GM19043 (cell line): ENCODE measurements around the gene GFPT1.
A peak's percentile ranks its signal among the peaks of the same experiment; 100 is the strongest.
"Not testable (repeated sequence)": the region's sequence is repeated elsewhere in the genome, so short reads cannot be mapped to it uniquely, and the experiment has no call there.

Experiments used
- ATAC-seq: cut with Tn5 transposase; IDR thresholded peaks from one replicate; pipeline ENCODE4 v1.9.1; 2021; ENCODE audit warnings: low read depth; ENCODE audit not compliant: unreplicated experiment

GFPT1 gene

GRCh38 chr2:69386789-69387734 lies at the start of gene GFPT1:
GFPT1 (minus strand) TSS chr2:69387227; CDS start chr2:69387071, 156 bp downstream.
- ATAC-seq = peak; percentile 78

- peak; percentile 12 for ATAC-seq
Observed at GRCh38 chr2:69436596-69436937, 49.5 kb upstream of the GFPT1 start.

DNA sequence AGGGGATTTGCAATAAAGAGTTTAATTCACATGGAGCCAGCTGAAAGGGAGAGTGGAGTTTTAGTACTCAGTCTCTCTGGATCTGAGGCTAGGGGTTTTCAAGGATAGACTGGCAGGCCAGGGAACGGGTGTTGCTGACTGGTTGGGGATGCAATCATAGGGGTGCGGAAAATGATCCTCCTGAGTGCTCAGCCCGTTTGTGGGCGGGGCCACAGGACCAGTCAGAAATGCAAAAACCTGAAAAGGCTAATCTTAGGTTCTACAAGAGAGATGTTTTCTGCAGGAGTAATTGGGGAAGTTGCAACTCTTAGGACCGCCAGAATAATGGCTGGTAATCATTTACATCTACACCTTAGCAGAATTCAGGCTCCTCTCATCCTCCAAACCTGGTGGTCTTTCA lies 47.7 kb upstream of the GFPT1 start:
- no peak for ATAC-seq

DNA sequence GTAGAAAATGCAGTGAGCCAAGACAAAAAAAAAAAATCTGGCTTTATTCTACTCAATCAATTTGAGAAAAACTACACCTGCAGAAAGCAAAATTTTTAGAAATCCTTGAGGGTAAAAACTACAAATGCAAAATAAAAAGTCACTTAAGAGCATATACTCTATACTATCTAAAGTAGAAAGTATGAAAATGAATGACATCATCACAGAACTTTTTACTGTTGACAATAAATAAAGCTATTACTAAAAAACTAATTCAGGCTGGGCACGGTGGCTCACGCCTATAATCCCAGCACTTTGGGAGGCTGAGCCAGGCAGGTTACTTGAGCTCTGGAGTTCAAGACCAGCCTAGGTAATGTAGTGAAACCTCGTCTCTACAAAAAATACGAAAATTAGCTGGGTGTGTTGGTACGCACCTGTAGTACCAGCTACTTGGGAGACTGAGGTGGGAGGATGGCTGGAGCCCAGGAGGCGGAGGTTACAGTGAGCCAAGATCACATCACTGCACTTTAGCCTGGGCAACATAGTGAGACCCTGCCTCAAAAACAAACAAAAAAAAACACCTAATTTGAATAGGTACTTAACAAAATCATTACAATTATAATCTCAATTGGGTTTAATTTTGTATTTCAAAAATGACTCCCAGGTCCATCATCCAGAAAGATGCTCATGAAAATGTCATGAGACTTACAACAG lies 42.6 kb upstream of the GFPT1 start:
- ATAC-seq = no peak

- ATAC-seq = no peak
Observed at GRCh38 chr2:69428981-69429380, 42.0 kb upstream of the GFPT1 start.

- ATAC-seq = no peak
Observed at GRCh38 chr2:69424419-69424818, 37.4 kb upstream of the GFPT1 start.

- no peak for ATAC-seq
Observed at GRCh38 chr2:69422198-69422597, 35.2 kb upstream of the GFPT1 start.

- not testable (repeated sequence) for ATAC-seq
Observed at GRCh38 chr2:69419111-69419510, 32.1 kb upstream of the GFPT1 start.

DNA sequence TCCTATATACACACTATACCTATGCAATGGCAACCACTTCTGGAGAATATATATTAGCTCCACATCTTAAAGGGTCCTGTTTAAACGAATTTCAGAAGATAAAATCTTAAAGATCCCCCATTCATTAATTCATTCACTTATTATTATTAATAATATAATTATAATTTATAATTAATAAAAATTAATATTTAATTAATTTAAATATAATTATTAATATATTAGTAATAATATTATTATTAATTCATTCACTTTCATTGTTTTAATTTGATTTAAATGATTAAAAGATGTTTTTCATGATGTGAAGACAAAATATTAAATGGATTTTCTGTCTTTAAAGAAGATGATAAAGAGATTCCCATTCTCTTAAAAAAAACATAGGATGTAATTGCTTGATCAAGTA lies 29.1 kb upstream of the GFPT1 start:
- ATAC-seq = no peak

DNA sequence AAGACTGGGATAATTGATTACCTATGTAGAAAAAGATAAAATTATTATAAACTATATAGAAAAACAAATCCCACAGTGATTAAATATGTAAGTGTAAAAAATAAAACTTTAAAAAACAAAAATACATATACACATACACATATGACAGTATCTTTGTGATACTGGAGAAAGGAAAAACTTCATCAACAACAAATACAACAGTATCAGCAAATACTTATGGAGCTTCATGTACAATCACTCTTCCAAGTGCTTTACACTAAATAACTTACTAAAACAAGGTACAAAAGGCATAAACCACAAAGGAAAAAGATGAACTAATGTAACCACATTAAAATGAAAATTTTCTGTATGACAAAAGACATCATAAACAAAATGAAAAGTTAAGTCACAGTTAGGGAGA lies 24.1 kb upstream of the GFPT1 start:
- no peak for ATAC-seq

- no peak for ATAC-seq
Observed at GRCh38 chr2:69405306-69405705, 18.3 kb upstream of the GFPT1 start.

DNA sequence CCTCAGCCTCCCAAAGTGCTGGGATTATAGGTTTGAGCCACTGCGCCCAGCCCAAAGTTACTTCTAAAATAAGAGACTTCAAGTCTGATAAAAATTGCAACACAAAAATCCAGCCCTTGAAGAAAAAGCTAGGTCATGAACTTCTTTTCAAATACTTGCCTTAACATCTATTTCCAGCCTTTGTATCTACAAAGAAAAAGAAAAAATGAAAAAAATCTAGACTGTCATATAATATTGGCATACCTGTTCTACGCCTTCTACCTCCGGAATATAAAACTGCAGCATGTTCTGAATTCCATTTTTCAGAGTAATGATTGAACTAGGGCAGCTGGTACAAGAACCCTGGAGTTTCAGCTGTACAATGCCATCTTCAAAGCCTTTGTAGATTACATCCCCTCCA lies 13.1 kb upstream of the GFPT1 start:
- no peak for ATAC-seq

GRCh38 chr2:69397234-69397633 lies 10.2 kb upstream of the GFPT1 start:
- ATAC-seq = no peak

GRCh38 chr2:69395866-69396265 lies 8.8 kb upstream of the GFPT1 start:
- no peak for ATAC-seq

GRCh38 chr2:69393963-69394362 lies 6.9 kb upstream of the GFPT1 start:
- ATAC-seq = no peak

DNA sequence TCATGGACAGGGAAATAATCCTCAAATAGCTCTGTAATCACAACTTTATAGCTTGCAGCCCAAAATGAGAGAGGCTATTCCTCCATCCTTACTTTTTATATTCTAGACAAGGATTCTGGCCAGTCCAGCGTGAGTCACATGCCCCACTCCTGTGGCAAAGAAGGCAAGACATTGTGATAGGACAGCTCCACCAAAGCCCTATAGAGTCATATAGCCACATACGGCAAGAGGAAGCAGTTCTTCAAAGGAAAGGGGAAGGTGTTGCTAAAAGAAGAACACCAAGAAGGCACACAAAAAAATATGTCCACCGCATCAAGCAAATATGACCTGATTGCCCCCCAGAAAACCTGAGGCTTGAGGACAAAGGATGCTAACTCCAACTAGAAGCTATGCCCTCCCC lies 3.4 kb upstream of the GFPT1 start:
- ATAC-seq = no peak

GRCh38 chr2:69390001-69390400 lies 3.0 kb upstream of the GFPT1 start:
- no peak for ATAC-seq

- ATAC-seq = no peak
Observed at GRCh38 chr2:69389271-69389670, 2.2 kb upstream of the GFPT1 start.

DNA sequence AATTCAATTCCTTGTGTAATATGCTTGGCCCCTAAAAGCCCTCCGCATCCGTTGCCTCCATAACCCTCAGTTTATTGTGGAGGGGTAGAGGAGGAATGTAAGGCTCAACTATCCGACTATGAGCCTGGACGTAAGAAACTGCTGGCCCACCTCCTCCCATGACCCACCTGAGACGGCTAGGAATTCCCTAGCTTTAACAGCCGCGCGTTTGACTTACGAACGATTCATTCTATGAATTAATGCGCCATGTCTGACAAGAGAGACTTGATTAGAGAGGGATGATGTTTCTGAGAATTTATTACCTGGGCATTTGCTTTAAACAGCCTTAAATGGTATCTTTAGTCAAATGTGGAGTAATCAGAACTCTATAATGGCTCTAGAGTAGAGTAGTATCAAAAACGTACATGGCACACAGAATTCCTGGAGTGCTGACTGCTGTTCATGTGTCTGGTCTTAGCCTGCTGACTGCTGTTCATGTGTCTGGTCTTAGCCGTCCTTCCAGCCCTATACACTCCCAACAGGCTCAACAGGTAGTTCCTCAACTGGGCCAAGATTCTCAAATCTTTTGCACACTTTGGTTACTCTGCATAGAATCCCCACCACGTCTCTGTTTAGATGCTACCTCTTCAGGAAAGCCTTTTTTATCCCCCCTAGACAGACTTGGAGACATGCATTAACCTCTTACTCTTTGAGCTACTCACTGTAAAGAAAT lies 899 bp upstream of the GFPT1 start:
- no peak for ATAC-seq

DNA sequence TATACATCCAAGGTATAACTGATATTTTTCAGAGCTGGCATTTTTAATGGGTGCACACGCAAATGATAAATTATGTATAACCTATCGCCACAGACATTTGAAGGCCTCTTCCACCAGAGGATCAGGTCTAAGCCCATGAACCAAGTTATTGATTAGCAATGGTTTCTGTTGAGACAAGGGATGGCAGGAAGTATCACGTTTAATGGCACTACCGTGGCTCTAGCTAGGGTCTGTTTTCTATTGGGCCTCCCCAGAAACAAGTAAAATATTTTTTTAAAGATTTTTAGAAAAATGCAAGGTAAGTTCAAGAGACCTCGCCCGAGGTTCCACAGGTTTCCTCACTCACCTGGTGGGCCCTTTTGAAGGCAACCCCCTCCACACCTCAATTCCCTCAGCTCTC lies 667 bp downstream of the GFPT1 start:
- ATAC-seq = no peak

DNA sequence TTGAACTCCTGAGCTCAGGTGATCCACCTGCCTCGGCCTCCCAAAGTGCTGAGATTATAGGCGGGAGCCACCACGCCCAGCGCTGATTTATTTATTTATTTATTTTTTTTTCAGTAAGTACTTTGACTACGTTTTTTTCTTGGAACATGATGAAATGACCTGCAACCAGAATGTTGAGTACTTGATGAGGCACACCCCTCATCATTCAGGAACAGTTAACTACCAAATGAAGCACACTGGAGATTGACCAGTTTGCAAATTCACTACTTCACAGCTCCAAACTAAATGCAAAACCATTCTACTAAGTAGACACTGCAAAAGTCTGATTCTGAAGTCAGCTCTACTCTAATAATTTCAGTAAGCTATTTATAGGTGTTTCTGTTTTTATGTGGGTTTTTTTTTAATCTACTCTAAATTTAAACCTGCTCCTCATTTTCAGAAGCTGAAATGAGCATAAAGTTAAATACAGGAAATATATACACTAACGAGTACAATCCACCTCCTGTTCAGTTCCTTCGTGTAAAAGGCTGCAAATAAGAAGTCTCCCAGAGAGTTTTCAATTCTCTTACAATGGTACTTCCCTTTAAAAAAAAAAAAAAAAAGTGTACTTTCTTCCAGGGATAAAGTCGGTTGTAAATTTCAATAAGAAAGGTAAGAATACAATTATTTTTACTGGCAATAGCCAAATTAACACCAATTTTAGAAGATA lies 1.4 kb downstream of the GFPT1 start:
- ATAC-seq = no peak
